Activated B cell treated with CpG ODN at 0.5 μM for 24 hours (primary cell): ENCODE results near the gene EN2. TPM values are rescaled to one million over a fixed set of nuclear protein-coding genes. Genes with fewer than 3 reads are reported as not detected.

ENCODE experiments used
- ATAC-seq: fragments of 200-7000 bp; cut with Tn5 transposase; one replicate; pipeline ENCODE4 v1.10.0; 2021; ENCODE audit warnings: low read depth, mild to moderate bottlenecking, moderate library complexity
- CTCF ChIA-PET: fragments of 350-600 bp; sonication (Branson Sonifier 250); formaldehyde crosslinking; loops from one replicate; lab custom pipeline; 2021; ENCODE audit warnings: antibody characterized with exemption; lab: Charles Lee
- POLR2A ChIA-PET: fragments of 350-600 bp; sonication (Branson Sonifier 250); formaldehyde crosslinking; loops from one replicate; lab custom pipeline; 2021; ENCODE audit warnings: antibody characterized with exemption; lab: Charles Lee
- DNase-seq: peaks from one replicate; pipeline ENCODE4 v3.0.0; 2022
- H3K27ac Mint-ChIP-seq: one replicate; pipeline ENCODE4 v1.8.0; 2020; ENCODE audit warnings: mixed read lengths
- H3K27me3 Mint-ChIP-seq: one replicate; pipeline ENCODE4 v1.8.0; 2021; ENCODE audit warnings: mixed read lengths
- H3K36me3 Mint-ChIP-seq: one replicate; pipeline ENCODE4 v1.8.0; 2021; ENCODE audit warnings: low read depth, mixed read lengths
- H3K4me1 Mint-ChIP-seq: one replicate; pipeline ENCODE4 v1.8.0; 2021; ENCODE audit warnings: mixed read lengths
- H3K4me3 Mint-ChIP-seq: one replicate; pipeline ENCODE4 v1.8.0; 2020; ENCODE audit warnings: mild to moderate bottlenecking, mixed read lengths
- H3K9me3 Mint-ChIP-seq: one replicate; pipeline ENCODE4 v1.8.0; 2020; ENCODE audit warnings: mixed read lengths
- CTCF ChIP-seq: fragments of 200-600 bp; IDR thresholded peaks from one replicate; pipeline ENCODE4 v1.8.0; 2022; ENCODE audit warnings: antibody characterized with exemption, mild to moderate bottlenecking
- intact Hi-C: fragments of 100-400 bp; cut with micrococcal nuclease; formaldehyde crosslinking; loops from one replicate; pipeline ENCODE4 v1.15.1; 2024
- total RNA-seq: library from RNA; stranded (reverse); gene quantifications from 2 replicates; pipeline ENCODE4 v1.2.3, GENCODE V29; 2022

Gene EN2
- total RNA-seq, 1 donor from 2014 or later: not detected

GRCh38 chr7:155454183-155455112 is 3.5 kb upstream of the EN2 start:
- DNase-seq: no peak
- no peak overlapping the region for H3K4me3 Mint-ChIP-seq
- POLR2A ChIA-PET: no interaction called here

DNA sequence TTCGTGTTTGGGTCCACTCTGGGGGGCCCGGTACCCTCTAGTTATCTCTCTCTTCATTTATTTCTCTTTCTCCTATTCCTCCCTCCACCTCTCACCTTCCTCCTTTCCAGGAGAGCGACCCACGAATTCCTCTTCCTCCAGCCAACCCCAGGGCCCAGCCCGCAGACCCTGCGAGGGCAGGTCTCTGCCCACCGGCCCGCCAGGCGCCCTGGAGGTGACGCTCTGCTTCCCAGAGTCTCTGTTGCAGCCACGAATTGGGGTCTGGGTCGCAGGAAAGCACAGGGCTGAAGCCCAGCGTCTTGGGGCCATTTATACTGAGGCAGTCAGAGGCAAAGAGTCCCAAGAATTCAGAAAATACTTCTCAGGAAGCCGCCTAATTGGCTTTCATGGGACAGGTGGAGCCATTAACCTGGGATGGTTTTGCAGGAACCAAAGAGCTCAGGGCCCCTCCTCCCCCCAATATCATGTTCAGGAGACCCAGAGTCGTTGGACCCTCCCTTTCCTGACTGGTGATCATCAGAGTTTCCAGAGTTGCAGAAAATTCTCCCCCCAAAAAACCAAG is 2.7 kb upstream of the EN2 start:
- DNase-seq: no peak
- TF ChIP-seq CTCF: no peak
- no peaks in the 10 kb centered on the region for H3K36me3 Mint-ChIP-seq
- intact Hi-C loops: loop anchor here (2.0 to 5.0 kb wide), 3 partner anchors 56 to 1552 kb away; no protein-coding TSS in a partner anchor
- H3K9me3 Mint-ChIP-seq: no peaks in the 10 kb centered on the region
- H3K27me3 Mint-ChIP-seq: peaks cover 51% of the 10 kb centered on the region
- H3K4me3 Mint-ChIP-seq: no peak overlapping the region
- H3K27ac Mint-ChIP-seq: no peak overlapping the region
- ATAC-seq: no peak
- peaks cover 31% of the 10 kb centered on the region for H3K4me1 Mint-ChIP-seq
- CTCF ChIA-PET: no interaction called here
- POLR2A ChIA-PET: no interaction called here

More at GRCh38 chr7:155454183-155455112, 3.5 kb upstream of the EN2 start:
- TF ChIP-seq CTCF: no peak
- no peak for ATAC-seq
- Mint-ChIP-seq H3K4me1 (peaks cover 27% of the 10 kb centered on the region), H3K27me3 (peaks cover 47% of the 10 kb centered on the region), H3K36me3 (no peaks in the 10 kb centered on the region), H3K9me3 (no peaks in the 10 kb centered on the region), H3K27ac (peak overlapping the region; percentile 53)
- CTCF ChIA-PET: no interaction called here
- intact Hi-C loops: loop anchor here (2.0 to 5.0 kb wide), 3 partner anchors 56 to 1553 kb away; no protein-coding TSS in a partner anchor

- TF ChIP-seq CTCF: no peak
- DNase-seq: no peak
- Mint-ChIP-seq H3K4me1 (peaks cover 29% of the 10 kb centered on the region), H3K36me3 (no peaks in the 10 kb centered on the region), H3K9me3 (no peaks in the 10 kb centered on the region), H3K27ac (peak overlapping the region; percentile 42), H3K4me3 (peak overlapping the region; percentile 64), H3K27me3 (peaks cover 49% of the 10 kb centered on the region)
- CTCF ChIA-PET: no interaction called here
- POLR2A ChIA-PET: no interaction called here
- intact Hi-C loops: loop anchor here (2.0 to 5.0 kb wide), 3 partner anchors 55 to 1551 kb away; no protein-coding TSS in a partner anchor
- ATAC-seq: no peak
These were observed 1.9 kb upstream of the EN2 start for GRCh38 chr7:155455776-155456737.

DNA sequence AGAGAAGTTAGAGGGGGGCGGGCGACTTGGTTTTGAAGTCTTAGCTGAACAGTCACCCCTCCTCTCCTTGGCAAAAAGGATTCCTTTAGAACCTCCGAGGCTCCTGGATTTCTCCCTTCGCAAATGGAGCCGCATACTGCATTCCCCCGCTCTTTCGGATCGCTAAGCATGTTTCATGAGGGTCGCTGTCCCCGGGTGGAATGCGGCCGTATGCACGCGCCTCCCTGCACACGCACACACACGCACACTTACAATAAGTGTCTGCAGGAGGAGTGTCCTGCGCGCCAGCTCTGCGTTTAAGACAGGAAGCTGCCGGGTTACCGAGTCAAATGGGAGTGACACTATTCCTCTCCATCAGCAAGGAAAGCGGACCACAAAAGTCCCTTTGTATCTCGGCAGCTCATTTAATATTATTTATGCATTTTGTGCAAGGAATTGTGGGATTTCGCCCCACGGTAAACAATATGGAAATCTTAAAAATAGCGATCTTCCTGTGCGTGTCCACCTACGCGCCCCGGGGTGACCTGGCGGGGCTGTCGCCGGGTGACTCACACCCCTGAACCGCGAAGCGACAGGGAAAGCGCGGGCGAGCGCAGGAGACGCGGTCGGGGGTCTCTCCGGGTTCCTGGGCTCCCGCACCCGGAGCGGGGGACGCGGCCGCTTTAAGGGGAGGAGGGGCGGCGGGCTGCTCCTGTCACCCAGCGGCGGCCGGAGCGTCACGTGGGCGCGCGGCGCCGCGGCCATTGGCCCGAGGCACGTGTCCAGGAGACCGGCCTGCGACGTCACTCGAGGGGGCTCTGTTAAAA is 988 bp upstream of the EN2 start:
- ATAC-seq (peak; percentile 47), DNase-seq (no peak)
- TF ChIP-seq CTCF: no peak
- ChIA-PET POLR2A (no interaction called here), CTCF (no interaction called here)
- H3K4me3 Mint-ChIP-seq: peak overlapping the region; percentile 64
- H3K4me1 Mint-ChIP-seq: peaks cover 26% of the 10 kb centered on the region
- no peak overlapping the region for H3K27ac Mint-ChIP-seq
- intact Hi-C loops: loop anchor here (5.0 kb wide), 2 partner anchors 350 to 1550 kb away; no protein-coding TSS in a partner anchor
- peaks cover 49% of the 10 kb centered on the region for H3K27me3 Mint-ChIP-seq
- H3K36me3 Mint-ChIP-seq: no peaks in the 10 kb centered on the region
- H3K9me3 Mint-ChIP-seq: no peaks in the 10 kb centered on the region
